Effector memory CD4-positive, alpha-beta T cell (primary cell): ENCODE data around the gene KCNIP4.
"Not testable (repeated sequence)": the region's sequence is repeated elsewhere in the genome, so short reads cannot be mapped to it uniquely, and the experiment has no call there.

Experiments used
- DNase-seq, 3 donors: peaks; one replicate each; pipeline ENCODE4 v3.0.0-alpha.2; 2020
- H3K27ac ChIP-seq: 2 replicates; pipeline ENCODE4 v1.7.0; 2013; ENCODE audit warnings: mild to moderate bottlenecking, low read length, moderate library complexity; ENCODE audit not compliant: insufficient read depth, poor library complexity, severe bottlenecking
- H3K27me3 ChIP-seq: replicated peaks from 2 replicates; pipeline ENCODE4 v1.7.0; 2013; ENCODE audit warnings: mild to moderate bottlenecking, low read length; ENCODE audit not compliant: insufficient read depth, control insufficient read depth, poor library complexity, severe bottlenecking
- H3K36me3 ChIP-seq: 2 replicates; pipeline ENCODE4 v1.7.0; 2013; ENCODE audit warnings: mild to moderate bottlenecking, low read length, moderate library complexity; ENCODE audit not compliant: control insufficient read depth, insufficient read depth
- H3K4me1 ChIP-seq: 2 replicates; pipeline ENCODE4 v1.7.0; 2013; ENCODE audit warnings: low read length, mild to moderate bottlenecking; ENCODE audit not compliant: control insufficient read depth, insufficient read depth, poor library complexity, severe bottlenecking
- H3K4me3 ChIP-seq: 2 replicates; pipeline ENCODE4 v1.7.0; 2013; ENCODE audit warnings: low read length, low read depth, mild to moderate bottlenecking; ENCODE audit not compliant: insufficient read depth, poor library complexity, severe bottlenecking
- H3K9me3 ChIP-seq: 2 replicates; pipeline ENCODE4 v1.7.0; 2013; ENCODE audit warnings: mild to moderate bottlenecking, low read length, moderate library complexity; ENCODE audit not compliant: control insufficient read depth

Gene KCNIP4

GRCh38 chr4:20746000-20746399 is 1202.6 kb downstream of the KCNIP4 start:
- H3K4me3 ChIP-seq, H3K9me3 ChIP-seq, H3K27ac ChIP-seq, H3K27me3 ChIP-seq, DNase-seq, H3K36me3 ChIP-seq, H3K4me1 ChIP-seq: not testable (repeated sequence)

GRCh38 chr4:20735931-20736330 is 1212.6 kb downstream of the KCNIP4 start:
- no peak for DNase-seq
- H3K27ac ChIP-seq: no peak overlapping the region
- no peaks in the 10 kb centered on the region for H3K27me3 ChIP-seq
- no peaks in the 10 kb centered on the region for H3K4me1 ChIP-seq
- peaks cover 5% of the 10 kb centered on the region for H3K36me3 ChIP-seq
- H3K4me3 ChIP-seq: no peak overlapping the region
- H3K9me3 ChIP-seq: no peaks in the 10 kb centered on the region

GRCh38 chr4:20724915-20725314 is 1223.7 kb downstream of the KCNIP4 start:
- H3K27me3 ChIP-seq: no peaks in the 10 kb centered on the region
- no peaks in the 10 kb centered on the region for H3K4me1 ChIP-seq
- no peak for DNase-seq
- H3K36me3 ChIP-seq: peaks cover 34% of the 10 kb centered on the region
- H3K4me3 ChIP-seq: no peak overlapping the region
- H3K27ac ChIP-seq: no peak overlapping the region
- H3K9me3 ChIP-seq: no peaks in the 10 kb centered on the region

- Histone ChIP-seq H3K36me3 (peaks cover 34% of the 10 kb centered on the region), H3K27ac (no peak overlapping the region), H3K9me3 (no peaks in the 10 kb centered on the region), H3K4me3 (no peak overlapping the region), H3K4me1 (no peaks in the 10 kb centered on the region), H3K27me3 (no peaks in the 10 kb centered on the region)
- no peak for DNase-seq
Observed at GRCh38 chr4:20723463-20723862, 1225.1 kb downstream of the KCNIP4 start.

GRCh38 chr4:20723019-20723418 is 1225.6 kb downstream of the KCNIP4 start:
- Histone ChIP-seq H3K27ac (no peak overlapping the region), H3K9me3 (no peaks in the 10 kb centered on the region), H3K36me3 (peaks cover 34% of the 10 kb centered on the region), H3K4me3 (no peak overlapping the region), H3K27me3 (no peaks in the 10 kb centered on the region), H3K4me1 (no peaks in the 10 kb centered on the region)
- no peak for DNase-seq

- no peak overlapping the region for H3K4me3 ChIP-seq
- no peak for DNase-seq
- H3K27me3 ChIP-seq: no peaks in the 10 kb centered on the region
- peaks cover 14% of the 10 kb centered on the region for H3K36me3 ChIP-seq
- no peaks in the 10 kb centered on the region for H3K9me3 ChIP-seq
- no peaks in the 10 kb centered on the region for H3K4me1 ChIP-seq
- no peak overlapping the region for H3K27ac ChIP-seq
Observed at GRCh38 chr4:20711335-20711734, 1237.2 kb downstream of the KCNIP4 start.

- peak; percentile 83 to 89 (median 84) for DNase-seq
- Histone ChIP-seq H3K9me3 (no peaks in the 10 kb centered on the region), H3K27me3 (no peaks in the 10 kb centered on the region), H3K4me3 (peak within 1 kb of the TSS; percentile 86), H3K4me1 (peaks cover 9% of the 10 kb centered on the region), H3K27ac (peak within 1 kb of the TSS; percentile 73), H3K36me3 (peaks cover 2% of the 10 kb centered on the region)
Observed at GRCh38 chr4:20700007-20700761, 1248.4 kb downstream of the KCNIP4 start, which contains the start of gene PACRGL. Gene PACRGL (plus strand): TSS chr4:20700458. CDS start chr4:20704482, 4,024 bp downstream.

GRCh38 chr4:20698820-20699219 is 1249.8 kb downstream of the KCNIP4 start:
- no peaks in the 10 kb centered on the region for H3K27me3 ChIP-seq
- no peak overlapping the region for H3K4me3 ChIP-seq
- no peaks in the 10 kb centered on the region for H3K9me3 ChIP-seq
- DNase-seq: no peak
- peaks cover 9% of the 10 kb centered on the region for H3K4me1 ChIP-seq
- H3K36me3 ChIP-seq: no peaks in the 10 kb centered on the region
- no peak overlapping the region for H3K27ac ChIP-seq

- no peaks in the 10 kb centered on the region for H3K36me3 ChIP-seq
- H3K4me1 ChIP-seq: peaks cover 9% of the 10 kb centered on the region
- H3K4me3 ChIP-seq: no peak overlapping the region
- H3K27me3 ChIP-seq: no peaks in the 10 kb centered on the region
- no peak for DNase-seq
- no peak overlapping the region for H3K27ac ChIP-seq
- no peaks in the 10 kb centered on the region for H3K9me3 ChIP-seq
Observed at GRCh38 chr4:20698382-20698781, 1250.2 kb downstream of the KCNIP4 start.

GRCh38 chr4:20696815-20697214 is 1251.8 kb downstream of the KCNIP4 start:
- H3K36me3 ChIP-seq: no peaks in the 10 kb centered on the region
- H3K27ac ChIP-seq: no peak overlapping the region
- H3K4me3 ChIP-seq: no peak overlapping the region
- no peak for DNase-seq
- H3K9me3 ChIP-seq: no peaks in the 10 kb centered on the region
- H3K27me3 ChIP-seq: no peaks in the 10 kb centered on the region
- H3K4me1 ChIP-seq: peaks cover 9% of the 10 kb centered on the region
